Measurements from ENCODE around the gene RAB40B. TPM values are rescaled to one million over a fixed set of nuclear protein-coding genes. Genes with fewer than 3 reads are reported as not detected.

The RAB40B gene
- total RNA-seq, 4 donors from 2014 or later, result 10.4 to 25.5 (median 19.2) TPM

GRCh38 chr17:82740906-82741759 is 42.6 kb upstream of the RAB40B start:
- Histone ChIP-seq H3K27ac (no peak overlapping the region), H3K27me3 (no peaks in the 10 kb centered on the region), H3K4me3 (no peak overlapping the region), H3K36me3 (peaks cover 0 to 68% of the 10 kb centered on the region in 2 donors), H3K9me3 (peaks cover 0 to 19% (median 0%) of the 10 kb centered on the region in 3 donors), H3K4me1 (peaks cover 0 to 23% (median 9%) of the 10 kb centered on the region in 3 donors)
- no peak for ATAC-seq
- no peak for TF ChIP-seq POLR2A (IDR thresholded peaks at IDR 0.05)
- TF ChIP-seq, protein P1, sequence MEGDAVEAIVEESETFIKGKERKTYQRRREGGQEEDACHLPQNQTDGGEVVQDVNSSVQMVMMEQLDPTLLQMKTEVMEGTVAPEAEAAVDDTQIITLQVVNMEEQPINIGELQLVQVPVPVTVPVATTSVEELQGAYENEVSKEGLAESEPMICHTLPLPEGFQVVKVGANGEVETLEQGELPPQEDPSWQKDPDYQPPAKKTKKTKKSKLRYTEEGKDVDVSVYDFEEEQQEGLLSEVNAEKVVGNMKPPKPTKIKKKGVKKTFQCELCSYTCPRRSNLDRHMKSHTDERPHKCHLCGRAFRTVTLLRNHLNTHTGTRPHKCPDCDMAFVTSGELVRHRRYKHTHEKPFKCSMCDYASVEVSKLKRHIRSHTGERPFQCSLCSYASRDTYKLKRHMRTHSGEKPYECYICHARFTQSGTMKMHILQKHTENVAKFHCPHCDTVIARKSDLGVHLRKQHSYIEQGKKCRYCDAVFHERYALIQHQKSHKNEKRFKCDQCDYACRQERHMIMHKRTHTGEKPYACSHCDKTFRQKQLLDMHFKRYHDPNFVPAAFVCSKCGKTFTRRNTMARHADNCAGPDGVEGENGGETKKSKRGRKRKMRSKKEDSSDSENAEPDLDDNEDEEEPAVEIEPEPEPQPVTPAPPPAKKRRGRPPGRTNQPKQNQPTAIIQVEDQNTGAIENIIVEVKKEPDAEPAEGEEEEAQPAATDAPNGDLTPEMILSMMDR (IDR thresholded peaks at IDR 0.05), result no peak
- WGBS, 2 donors (ENCODE audit: low coverage in 1 of 2), result 86 to 92% methylated on average over 1 to 4 of the region's 10 CpGs

- 66 to 70% methylated on average over 2 to 8 of the region's 26 CpGs for WGBS, 2 donors (ENCODE audit: low coverage in 1 of 2)
- peaks cover 0 to 56% of the 10 kb centered on the region in 2 donors for H3K36me3 ChIP-seq
- peaks cover 0 to 12% (median 0%) of the 10 kb centered on the region in 3 donors for H3K9me3 ChIP-seq
- no peaks in the 10 kb centered on the region for H3K27me3 ChIP-seq
- H3K27ac ChIP-seq, result peak overlapping the region in 1 of 4 donors; percentile 33
- H3K4me3 ChIP-seq, result no peak overlapping the region
- ATAC-seq, result no peak
- TF ChIP-seq, protein P1 (IDR thresholded peaks at IDR 0.05), result no peak
- TF ChIP-seq POLR2AphosphoS5 (IDR thresholded peaks at IDR 0.05) (no peak), EP300 (IDR thresholded peaks at IDR 0.05) (no peak), POLR2A (IDR thresholded peaks at IDR 0.05) (no peak)
- peaks cover 0 to 39% (median 17%) of the 10 kb centered on the region in 3 donors for H3K4me1 ChIP-seq
These were observed 39.7 kb upstream of the RAB40B start for GRCh38 chr17:82737967-82738877.

DNA sequence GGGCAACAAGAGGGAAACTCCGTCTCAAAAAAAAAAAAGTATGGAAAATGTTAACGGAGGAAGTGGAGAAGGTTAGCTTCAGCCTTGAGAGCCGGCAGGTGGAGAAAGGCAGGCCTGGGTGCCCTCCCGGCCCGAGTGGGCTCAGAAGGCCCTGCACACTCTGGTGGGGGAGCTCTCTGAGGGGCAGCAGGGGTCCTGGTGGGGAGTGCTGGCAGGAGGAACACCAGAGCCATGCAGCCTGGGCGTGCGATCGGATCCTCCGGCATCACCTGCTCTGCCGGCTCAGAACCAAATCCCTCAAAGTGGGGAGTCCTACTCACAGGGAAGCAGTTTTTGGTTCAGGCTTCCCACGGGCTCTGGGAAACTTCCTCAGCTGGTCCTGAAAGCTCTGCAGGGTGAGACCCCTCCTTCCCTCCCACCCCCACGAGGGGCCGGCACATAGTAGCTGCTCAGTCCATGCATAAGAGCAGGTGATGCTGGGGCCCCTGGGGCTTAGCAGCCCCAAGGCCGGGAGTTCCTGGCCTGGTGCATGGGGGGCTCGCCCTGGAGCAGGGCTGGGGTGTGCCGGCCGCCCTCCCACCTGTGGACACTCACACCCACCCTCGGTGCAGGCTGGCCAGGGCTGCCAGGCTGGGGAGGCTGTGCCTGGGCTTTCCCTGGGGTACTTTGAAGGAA is 38.1 kb upstream of the RAB40B start:
- Histone ChIP-seq H3K36me3 (peaks cover 0 to 41% of the 10 kb centered on the region in 2 donors), H3K9me3 (peaks cover 0 to 12% (median 0%) of the 10 kb centered on the region in 3 donors), H3K4me3 (peak overlapping the region in 1 of 2 donors; percentile 84), H3K27me3 (no peaks in the 10 kb centered on the region), H3K4me1 (peaks cover 0 to 39% (median 17%) of the 10 kb centered on the region in 3 donors), H3K27ac (peak overlapping the region in 3 of 4 donors; percentile 87 to 91 (median 90))
- no peak for ATAC-seq
- TF ChIP-seq POLR2AphosphoS5 (IDR thresholded peaks at IDR 0.05), result no peak
- TF ChIP-seq, protein P1 (IDR thresholded peaks at IDR 0.05), result no peak
- TF ChIP-seq POLR2A (IDR thresholded peaks at IDR 0.05), result no peak
- no peak for TF ChIP-seq EP300 (IDR thresholded peaks at IDR 0.05)
- 70 to 85% methylated on average over 9 to 10 of the region's 18 CpGs for WGBS, 2 donors (ENCODE audit: low coverage in 1 of 2)

DNA sequence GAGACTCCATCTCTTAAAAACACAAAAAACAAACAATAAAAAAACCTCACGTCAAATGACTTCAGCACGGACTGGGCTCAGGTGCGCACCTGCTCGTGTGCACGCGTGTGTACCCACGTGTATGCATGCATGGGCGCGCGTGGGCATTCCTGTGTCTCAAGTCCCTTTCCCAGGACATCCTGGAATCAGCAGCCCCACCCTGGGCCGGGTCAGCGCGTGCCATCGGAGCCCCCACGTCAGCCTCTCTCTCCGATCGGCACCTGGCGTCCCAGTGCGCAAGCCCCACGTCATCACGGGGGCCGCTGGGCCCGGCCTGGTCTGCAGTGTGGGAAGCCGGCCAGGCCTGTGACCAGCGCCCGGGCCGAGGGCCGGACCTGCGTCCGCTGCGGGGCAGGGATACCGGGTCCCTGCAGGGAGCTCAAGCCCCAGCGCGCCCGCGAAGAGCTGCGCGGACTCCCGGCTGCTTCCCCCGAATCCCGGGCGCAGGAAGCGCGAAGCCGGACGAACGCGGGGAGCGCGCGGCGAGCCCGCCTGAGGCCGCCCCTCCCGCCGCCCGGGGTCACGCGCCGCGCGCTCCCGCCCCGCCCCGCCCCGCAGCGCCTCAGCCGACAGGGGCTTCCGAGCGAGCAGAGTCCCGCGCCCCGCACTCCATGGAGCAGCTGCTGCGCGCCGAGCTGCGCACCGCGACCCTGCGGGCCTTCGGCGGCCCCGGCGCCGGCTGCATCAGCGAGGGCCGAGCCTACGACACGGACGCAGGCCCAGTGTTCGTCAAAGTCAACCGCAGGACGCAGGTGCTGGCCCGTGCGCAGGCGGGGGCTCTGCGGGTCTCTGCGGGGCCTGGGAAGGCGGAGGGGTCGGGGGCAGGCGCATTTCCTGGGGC is 36.7 kb upstream of the RAB40B start, which contains the start of gene FN3K:
FN3K (plus strand) TSS at position 629 of the 880 bp plus-strand sequence; CDS start at position 651, 22 bp downstream.
- Histone ChIP-seq H3K27me3 (no peaks in the 10 kb centered on the region), H3K4me1 (peaks cover 0 to 39% (median 17%) of the 10 kb centered on the region in 3 donors), H3K27ac (peak within 1 kb of the TSS; percentile 53 to 91 (median 88)), H3K4me3 (peak within 1 kb of the TSS; percentile 77 to 84), H3K36me3 (peaks cover 0 to 37% of the 10 kb centered on the region in 2 donors), H3K9me3 (no peaks in the 10 kb centered on the region)
- 17% methylated on average over 9 of the region's 101 CpGs; no CpG with 5 or more reads in 1 of the 2 donors for WGBS, 2 donors (ENCODE audit: low coverage in 1 of 2)
- ATAC-seq, result peak; percentile 90
- TF ChIP-seq POLR2A (IDR thresholded peaks at IDR 0.05), result peak; percentile 41 to 57
- TF ChIP-seq POLR2AphosphoS5 (IDR thresholded peaks at IDR 0.05), result no peak
